GM21381 (cell line): ENCODE measurements around the gene AMBRA1.

Source experiments
- ATAC-seq: cut with Tn5 transposase; IDR thresholded peaks from one replicate; pipeline ENCODE4 v1.9.1; 2021; ENCODE audit warnings: mild to moderate bottlenecking, moderate library complexity; ENCODE audit not compliant: unreplicated experiment

The AMBRA1 gene

GRCh38 chr11:46593550-46594373, at the start of gene AMBRA1:
Gene AMBRA1 (minus strand): TSS chr11:46594023. CDS start chr11:46548380, 45,643 bp downstream.
- ATAC-seq, result peak; percentile 76

GRCh38 chr11:46643531-46643930, 49.7 kb upstream of the AMBRA1 start:
- no peak for ATAC-seq

GRCh38 chr11:46642627-46643335, 49.0 kb upstream of the AMBRA1 start:
- no peak for ATAC-seq

DNA sequence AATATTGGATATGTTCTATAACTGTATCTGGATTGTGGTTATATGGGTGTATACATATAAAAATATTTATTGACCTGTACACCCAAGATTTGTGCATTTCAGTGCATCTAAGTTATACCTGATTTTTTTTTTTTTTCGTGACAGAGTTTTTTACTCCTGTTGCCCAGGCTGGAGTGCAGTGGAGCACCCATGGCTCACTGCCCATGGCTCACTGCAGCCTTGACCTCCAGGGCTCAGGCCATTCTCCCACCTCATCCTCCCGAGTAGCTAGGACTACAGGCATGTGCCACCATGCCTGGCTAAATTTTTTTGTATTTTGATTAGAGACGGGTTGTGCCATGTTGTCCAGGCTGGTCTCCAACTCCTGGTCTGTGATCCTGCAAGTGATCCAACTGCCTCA, 47.8 kb upstream of the AMBRA1 start:
- no peak for ATAC-seq

DNA sequence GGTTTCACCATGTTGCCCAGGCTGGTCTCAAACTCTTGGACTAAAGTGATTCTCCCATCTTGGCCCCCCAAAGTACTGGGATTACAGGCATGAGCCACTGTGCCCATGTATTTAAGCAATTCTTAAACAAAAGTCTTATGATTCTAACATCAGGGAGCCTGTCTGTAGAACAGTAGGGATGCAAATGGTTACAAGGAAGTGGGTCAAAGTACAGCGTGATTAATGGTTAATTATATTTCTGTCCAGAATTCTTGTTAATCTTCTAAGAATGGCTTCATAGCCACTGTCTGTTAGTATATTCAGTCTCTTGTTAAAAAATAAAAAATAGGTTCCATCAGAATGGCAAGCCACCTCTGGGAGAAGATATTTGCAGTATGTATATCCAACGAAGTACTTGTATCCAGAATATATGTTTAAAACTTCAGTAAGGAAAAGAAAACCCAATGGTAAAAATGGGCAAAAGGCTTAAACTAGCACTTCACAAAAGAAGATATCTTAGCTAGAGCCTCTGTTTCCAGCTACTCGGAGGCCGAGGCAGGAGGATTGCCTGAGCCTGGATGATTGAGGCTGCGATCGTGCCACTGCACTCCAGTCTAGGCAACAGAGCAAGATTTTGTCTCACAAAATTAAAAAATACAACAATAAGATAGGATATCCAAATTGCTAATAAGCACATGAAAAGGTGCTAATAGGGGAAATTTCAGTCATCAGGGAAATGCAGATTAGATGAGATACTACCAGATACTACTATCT, 46.4 kb upstream of the AMBRA1 start:
- no peak for ATAC-seq

DNA sequence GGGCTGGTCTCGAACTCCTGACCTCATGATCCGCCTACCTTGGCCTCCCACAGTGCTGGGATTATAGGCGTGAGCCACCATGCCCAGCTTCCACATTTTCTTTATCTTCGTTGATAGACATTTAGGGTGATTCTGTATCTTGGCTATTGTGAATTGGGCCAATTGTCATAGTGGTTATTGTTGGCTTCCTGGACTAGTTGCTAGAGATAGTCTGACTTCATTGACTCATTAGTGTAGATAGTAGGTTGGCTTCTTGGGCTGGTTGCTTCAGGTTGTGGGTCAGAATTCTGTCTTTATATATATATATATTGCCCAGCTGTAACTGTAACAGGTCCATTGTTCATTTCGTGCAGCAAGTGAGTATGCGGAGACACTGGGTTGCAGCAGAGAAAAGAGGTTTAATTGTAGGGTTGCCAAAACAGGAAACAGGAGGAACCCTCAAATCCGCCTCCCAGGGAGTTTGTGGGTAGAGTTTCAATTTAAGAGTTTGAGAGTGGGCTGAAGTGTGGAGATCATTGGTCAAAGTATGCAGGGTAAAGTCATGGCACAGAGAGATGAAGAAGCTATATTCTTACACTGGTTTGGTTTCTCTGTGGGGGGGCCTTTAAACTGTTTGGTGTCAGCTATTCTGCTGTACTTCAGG, 45.5 kb upstream of the AMBRA1 start:
- no peak for ATAC-seq

- ATAC-seq, result no peak
Measured at GRCh38 chr11:46637546-46637945, 43.7 kb upstream of the AMBRA1 start.

DNA sequence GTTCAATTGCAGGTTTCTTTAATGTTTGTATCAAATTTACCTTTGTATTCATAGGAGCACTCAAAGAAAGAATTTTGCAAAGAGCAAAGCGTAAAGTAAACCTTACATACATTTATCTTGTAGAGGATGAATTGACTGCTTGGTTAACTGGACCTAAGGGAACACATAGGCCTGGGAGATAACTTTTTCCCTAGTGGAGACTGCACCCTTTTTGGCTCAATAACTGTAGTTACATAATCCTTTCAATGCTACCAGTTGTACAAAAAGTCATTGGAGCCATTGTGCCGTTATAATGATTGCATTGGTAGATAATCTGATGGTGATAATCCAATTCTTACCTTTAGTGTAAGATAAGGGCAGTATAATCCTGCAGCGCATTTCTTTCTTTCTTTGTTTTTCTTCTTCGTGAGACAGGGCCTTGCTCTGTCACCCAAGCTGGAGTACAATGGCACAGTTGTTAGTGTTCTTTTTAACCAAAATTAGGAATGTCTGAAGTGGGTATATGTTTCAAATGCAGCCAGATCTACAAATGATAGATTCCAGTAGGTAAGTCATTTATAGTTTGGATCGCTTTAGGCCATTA, 41.8 kb upstream of the AMBRA1 start:
- ATAC-seq, result no peak

- ATAC-seq, result no peak
Measured at GRCh38 chr11:46633291-46634217, 39.7 kb upstream of the AMBRA1 start.

DNA sequence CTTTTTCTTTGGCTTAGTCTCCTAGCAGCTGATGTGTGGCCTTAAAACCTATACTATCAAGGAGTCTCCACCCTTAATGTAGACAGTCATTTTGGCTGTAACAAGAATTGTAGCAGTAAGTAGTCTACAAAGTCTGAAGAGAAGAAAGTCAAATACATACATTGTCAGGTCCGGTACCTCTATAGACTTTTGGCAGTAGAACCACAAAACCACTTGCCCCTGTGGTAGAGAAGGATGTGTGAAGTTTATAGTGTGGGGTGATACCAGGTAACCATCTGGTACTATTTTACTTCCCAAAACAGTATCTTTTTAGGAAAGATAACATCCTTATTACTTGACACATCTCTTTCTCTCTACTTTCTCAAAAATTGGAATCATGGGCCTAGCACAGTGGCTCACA, 38.7 kb upstream of the AMBRA1 start:
- ATAC-seq, result no peak

DNA sequence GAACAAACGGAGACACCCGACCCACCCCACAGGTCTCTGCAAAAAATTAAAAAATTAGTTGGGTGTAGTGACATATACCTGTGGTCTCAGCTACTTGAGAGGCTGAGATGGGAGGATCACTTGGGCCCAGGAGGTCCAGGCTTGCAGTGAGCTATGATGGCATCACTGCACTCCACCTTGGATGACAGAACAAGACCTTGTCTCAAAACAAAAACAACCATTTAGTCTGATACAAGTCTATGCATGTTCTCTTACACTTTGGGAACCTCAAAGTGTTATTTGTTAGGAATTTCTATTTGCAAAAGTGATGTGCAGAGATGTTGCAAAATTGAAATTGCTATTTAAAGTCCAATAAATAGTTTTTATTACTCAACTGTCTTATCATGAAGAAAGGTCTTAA, 37.9 kb upstream of the AMBRA1 start:
- ATAC-seq, result no peak

- no peak for ATAC-seq
Measured at GRCh38 chr11:46630237-46630636, 36.4 kb upstream of the AMBRA1 start.

DNA sequence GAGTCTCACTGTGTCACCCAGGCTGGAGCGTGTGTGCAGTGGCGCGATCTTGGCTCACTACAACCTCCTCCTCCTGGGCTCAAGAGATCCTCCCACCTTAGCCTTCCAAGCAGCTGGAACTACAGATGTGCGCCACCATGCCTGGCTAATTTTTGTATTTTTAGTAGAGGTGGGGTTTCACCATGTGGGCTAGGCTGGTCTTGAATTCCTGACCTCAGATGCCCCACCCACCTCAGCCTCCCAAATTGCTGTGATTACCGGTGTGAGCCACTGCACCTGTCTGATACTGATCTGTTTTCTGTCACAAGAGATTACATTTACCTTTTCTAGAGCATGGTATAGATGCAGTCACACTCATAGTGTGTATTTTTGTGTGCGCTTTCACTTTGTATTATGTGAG, 35.1 kb upstream of the AMBRA1 start:
- ATAC-seq, result no peak

DNA sequence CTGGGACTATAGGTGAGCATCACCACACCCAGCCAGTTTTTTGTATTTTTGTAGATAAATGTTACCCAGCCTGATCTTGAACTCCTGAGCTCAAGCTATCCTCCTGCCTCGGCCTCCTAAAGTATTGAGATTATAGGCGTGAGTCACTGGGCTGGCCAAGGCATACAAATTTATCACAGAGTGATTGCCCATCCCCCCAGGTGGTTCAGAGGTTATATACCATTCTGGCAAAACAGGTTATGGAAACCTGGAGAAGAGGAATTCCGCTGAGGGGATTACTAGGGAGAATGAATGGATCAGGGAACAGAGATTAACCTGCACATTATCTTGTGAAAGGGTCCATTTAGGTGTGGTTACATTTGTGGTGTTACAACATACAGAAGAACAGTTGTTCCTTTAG, 31.6 kb upstream of the AMBRA1 start:
- no peak for ATAC-seq

DNA sequence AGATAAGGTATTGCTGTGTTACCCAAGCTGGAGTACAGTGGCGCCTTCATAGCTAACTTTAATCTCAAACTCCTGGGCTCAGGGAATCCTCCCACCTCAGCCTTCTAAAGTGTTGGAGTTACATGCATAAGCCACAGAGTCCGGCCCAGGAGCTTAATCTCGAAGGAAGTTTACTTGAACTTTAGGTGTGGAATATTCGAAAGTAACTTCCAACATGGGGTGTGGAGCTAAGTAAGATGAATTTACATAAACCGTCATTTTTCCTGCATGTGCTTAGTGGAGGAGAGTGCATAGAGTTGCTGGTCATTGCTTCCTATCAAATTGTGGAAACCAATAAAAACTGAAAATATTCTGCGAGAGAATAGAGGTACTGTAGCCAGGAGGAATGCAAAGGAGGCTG, 25.0 kb upstream of the AMBRA1 start:
- ATAC-seq, result no peak

DNA sequence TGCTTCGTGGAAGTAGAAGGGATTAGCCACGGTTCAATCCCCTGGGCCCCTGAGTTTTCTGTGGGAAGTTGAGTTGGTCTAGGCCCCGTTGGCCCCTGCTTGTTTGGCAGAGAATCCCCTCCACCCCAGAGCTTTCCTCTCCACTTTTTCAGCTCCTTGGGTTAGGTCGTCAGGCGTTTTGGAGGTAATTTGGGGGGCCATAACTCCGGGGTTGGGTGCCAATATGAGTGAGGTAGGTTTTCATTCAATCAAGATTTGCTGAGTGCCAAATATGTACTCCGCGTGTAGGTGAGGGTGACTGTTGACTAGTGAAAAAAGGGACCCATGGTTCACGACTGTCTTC, 24.1 kb upstream of the AMBRA1 start:
- ATAC-seq, result no peak

GRCh38 chr11:46617134-46617971, 23.5 kb upstream of the AMBRA1 start, which contains the start of the genes ATG13 and HARBI1:
Gene ATG13 (plus strand): TSS chr11:46617553. CDS start chr11:46644292, 26,739 bp downstream.
Gene HARBI1 (minus strand): TSS chr11:46617227. CDS start chr11:46616237, 990 bp downstream.
- peak; percentile 95 for ATAC-seq

DNA sequence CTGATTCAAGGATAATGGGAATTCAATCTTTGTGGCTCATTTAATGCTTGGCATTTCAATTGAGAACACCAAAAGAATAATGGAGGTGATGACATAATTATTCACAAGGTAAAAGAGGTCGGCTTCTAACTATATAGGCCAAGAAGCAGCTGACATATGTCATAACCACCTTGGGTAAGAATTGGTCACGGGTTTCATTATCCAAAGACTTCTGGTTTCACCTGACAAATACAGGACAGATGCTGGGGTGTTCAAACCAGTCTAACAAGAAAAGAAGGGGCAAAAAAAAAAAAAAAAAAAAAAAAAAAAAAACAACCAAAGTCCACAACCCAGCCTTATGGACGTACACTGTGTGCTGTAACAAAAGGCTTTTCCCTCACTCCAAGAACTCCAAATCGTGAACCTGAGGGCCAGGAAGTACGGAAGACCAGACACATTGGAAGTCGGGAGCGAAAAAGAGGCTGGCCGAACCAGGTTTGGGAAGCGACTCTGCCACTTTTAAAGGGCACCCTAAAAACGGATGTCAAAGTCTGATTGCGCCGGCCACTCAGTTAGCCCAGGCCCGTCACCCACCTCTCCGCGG, 22.8 kb upstream of the AMBRA1 start:
- peak; percentile 5 for ATAC-seq
